ENCODE results near the gene WDR17.

The WDR17 gene

GRCh38 chr4:176044589-176044951 lies 21.1 kb upstream of the WDR17 start:
- no peaks in the 10 kb centered on the region for H3K4me1 ChIP-seq (ENCODE audit: low read length)
- no peaks in the 10 kb centered on the region for H3K9me3 ChIP-seq (ENCODE audit: insufficient read depth, low read length)
- no peak overlapping the region for H2AFZ ChIP-seq (ENCODE audit: low read depth, low read length)
- no peak overlapping the region for H3K9ac ChIP-seq (ENCODE audit: low read length)
- no peaks in the 10 kb centered on the region for H4K20me1 ChIP-seq (ENCODE audit: insufficient read depth, low read length)
- H3K4me2 ChIP-seq (ENCODE audit: low read length) = no peak overlapping the region
- no peak overlapping the region for H3K27ac ChIP-seq (ENCODE audit: low read length)
- TF ChIP-seq EZH2phosphoT487 (IDR thresholded peaks at IDR 0.05; ENCODE audit: low read depth) (no peak), CTCF (IDR thresholded peaks at IDR 0.05; ENCODE audit: low read depth, low read length) (no peak)
- no peaks in the 10 kb centered on the region for H3K79me2 ChIP-seq (ENCODE audit: low read length)
- H3K27me3 ChIP-seq (ENCODE audit: low read depth, low read length) = no peaks in the 10 kb centered on the region
- no peaks in the 10 kb centered on the region for H3K36me3 ChIP-seq (replicated peaks; ENCODE audit: low read depth, low read length)
- no peak overlapping the region for H3K4me3 ChIP-seq (ENCODE audit: low read length)

- Histone ChIP-seq H3K4me1 (ENCODE audit: low read length) (peaks cover 22% of the 10 kb centered on the region), H3K9me3 (ENCODE audit: insufficient read depth, low read length) (no peaks in the 10 kb centered on the region), H3K27me3 (ENCODE audit: low read depth, low read length) (no peaks in the 10 kb centered on the region), H2AFZ (ENCODE audit: low read depth, low read length) (no peak overlapping the region), H4K20me1 (ENCODE audit: insufficient read depth, low read length) (no peaks in the 10 kb centered on the region), H3K4me3 (ENCODE audit: low read length) (no peak overlapping the region), H3K4me2 (ENCODE audit: low read length) (no peak overlapping the region), H3K36me3 (replicated peaks; ENCODE audit: low read depth, low read length) (no peaks in the 10 kb centered on the region), H3K27ac (ENCODE audit: low read length) (no peak overlapping the region), H3K9ac (ENCODE audit: low read length) (no peak overlapping the region), H3K79me2 (ENCODE audit: low read length) (no peaks in the 10 kb centered on the region)
- TF ChIP-seq EZH2phosphoT487 (IDR thresholded peaks at IDR 0.05; ENCODE audit: low read depth) (no peak), CTCF (IDR thresholded peaks at IDR 0.05; ENCODE audit: low read depth, low read length) (no peak)
Measured at GRCh38 chr4:176048631-176049030, 17.0 kb upstream of the WDR17 start.

- no peaks in the 10 kb centered on the region for H3K79me2 ChIP-seq (ENCODE audit: low read length)
- H3K27ac ChIP-seq (ENCODE audit: low read length) = no peak overlapping the region
- TF ChIP-seq CTCF (IDR thresholded peaks at IDR 0.05; ENCODE audit: low read depth, low read length) (no peak), EZH2phosphoT487 (IDR thresholded peaks at IDR 0.05; ENCODE audit: low read depth) (no peak)
- H3K4me3 ChIP-seq (ENCODE audit: low read length) = peak overlapping the region; percentile 56
- no peaks in the 10 kb centered on the region for H4K20me1 ChIP-seq (ENCODE audit: insufficient read depth, low read length)
- no peak overlapping the region for H2AFZ ChIP-seq (ENCODE audit: low read depth, low read length)
- no peaks in the 10 kb centered on the region for H3K36me3 ChIP-seq (replicated peaks; ENCODE audit: low read depth, low read length)
- no peaks in the 10 kb centered on the region for H3K9me3 ChIP-seq (ENCODE audit: insufficient read depth, low read length)
- H3K27me3 ChIP-seq (ENCODE audit: low read depth, low read length) = no peaks in the 10 kb centered on the region
- peaks cover 25% of the 10 kb centered on the region for H3K4me1 ChIP-seq (ENCODE audit: low read length)
- no peak overlapping the region for H3K9ac ChIP-seq (ENCODE audit: low read length)
- H3K4me2 ChIP-seq (ENCODE audit: low read length) = peak overlapping the region; percentile 77
Measured at GRCh38 chr4:176052744-176053143, 12.9 kb upstream of the WDR17 start.

- no peak overlapping the region for H3K9ac ChIP-seq (ENCODE audit: low read length)
- H3K79me2 ChIP-seq (ENCODE audit: low read length) = no peaks in the 10 kb centered on the region
- no peak overlapping the region for H3K4me3 ChIP-seq (ENCODE audit: low read length)
- H3K4me2 ChIP-seq (ENCODE audit: low read length) = no peak overlapping the region
- TF ChIP-seq CTCF (IDR thresholded peaks at IDR 0.05; ENCODE audit: low read depth, low read length) = no peak
- TF ChIP-seq EZH2phosphoT487 (IDR thresholded peaks at IDR 0.05; ENCODE audit: low read depth) = no peak
- no peaks in the 10 kb centered on the region for H3K9me3 ChIP-seq (ENCODE audit: insufficient read depth, low read length)
- no peaks in the 10 kb centered on the region for H3K36me3 ChIP-seq (replicated peaks; ENCODE audit: low read depth, low read length)
- H3K27me3 ChIP-seq (ENCODE audit: low read depth, low read length) = no peaks in the 10 kb centered on the region
- H4K20me1 ChIP-seq (ENCODE audit: insufficient read depth, low read length) = no peaks in the 10 kb centered on the region
- H3K27ac ChIP-seq (ENCODE audit: low read length) = no peak overlapping the region
- peaks cover 25% of the 10 kb centered on the region for H3K4me1 ChIP-seq (ENCODE audit: low read length)
- no peak overlapping the region for H2AFZ ChIP-seq (ENCODE audit: low read depth, low read length)
Measured at GRCh38 chr4:176053785-176054184, 11.9 kb upstream of the WDR17 start.
